Measurements from ENCODE around the gene BIRC2. TPM values are rescaled to one million over a fixed set of nuclear protein-coding genes. Genes with fewer than 3 reads are reported as not detected.
"Not testable (repeated sequence)": the region's sequence is repeated elsewhere in the genome, so short reads cannot be mapped to it uniquely, and the experiment has no call there.

The BIRC2 gene
- polyA plus RNA-seq, 3 donors, result 92.3 to 103 (median 94.0) TPM

DNA sequence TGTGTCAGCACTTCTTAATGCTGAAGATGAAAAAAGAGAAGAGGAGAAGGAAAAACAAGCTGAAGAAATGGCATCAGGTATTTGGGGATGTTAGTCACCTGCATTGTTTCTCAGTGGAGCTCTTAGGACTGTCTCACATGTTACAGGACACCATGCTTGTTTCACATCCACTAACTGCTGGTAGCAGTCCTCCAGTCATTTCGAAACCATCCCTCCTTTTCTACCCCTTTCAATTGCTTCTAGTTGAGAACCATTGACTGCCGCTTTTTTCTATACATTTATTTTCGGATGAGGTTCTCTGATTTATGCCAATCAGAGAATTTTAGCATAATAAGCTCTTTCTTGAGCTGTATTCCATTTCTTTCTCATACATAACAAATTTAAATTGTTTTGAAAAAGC, 21.5 kb downstream of the BIRC2 start:
- no peak for DNase-seq (ENCODE audit: low read depth in 3 of 3, low spot score in 2 of 3)

DNA sequence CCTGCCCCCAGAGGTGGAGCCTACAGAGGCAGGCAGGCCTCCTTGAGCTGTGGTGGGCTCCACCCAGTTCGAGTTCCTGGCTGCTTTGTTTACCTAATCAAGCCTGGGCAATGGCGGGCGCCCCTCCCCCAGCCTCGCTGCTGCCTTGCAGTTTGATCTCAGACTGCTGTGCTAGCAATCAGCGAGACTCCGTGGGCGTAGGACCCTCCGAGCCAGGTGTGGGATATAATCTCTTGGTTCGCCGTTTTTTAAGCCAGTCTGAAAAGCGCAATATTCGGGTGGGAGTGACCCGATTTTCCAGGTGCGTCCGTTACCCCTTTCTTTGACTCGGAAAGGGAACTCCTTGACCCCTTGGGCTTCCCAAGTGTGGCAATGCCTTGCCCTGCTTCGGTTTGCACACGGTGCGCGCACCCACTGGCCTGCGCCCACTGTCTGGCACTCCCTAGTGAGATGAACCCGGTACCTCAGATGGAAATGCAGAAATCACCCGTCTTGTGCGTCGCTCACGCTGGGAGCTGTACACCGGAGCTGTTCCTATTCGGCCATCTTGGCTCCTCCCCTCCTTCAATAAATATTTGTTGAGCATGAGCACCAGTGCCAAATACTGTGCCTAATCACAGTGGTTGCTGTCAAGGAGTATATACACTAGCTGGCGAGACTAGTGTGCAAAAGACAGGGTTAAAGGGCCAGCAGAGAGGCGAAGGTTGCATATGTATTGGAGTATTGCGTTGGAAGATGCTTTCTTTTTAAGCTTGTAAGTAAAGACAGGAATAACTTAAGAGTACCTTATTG, 27.8 kb downstream of the BIRC2 start:
- DNase-seq (ENCODE audit: low read depth in 3 of 3, low spot score in 2 of 3), result not testable (repeated sequence)

- no peak for DNase-seq (ENCODE audit: low read depth in 3 of 3, low spot score in 2 of 3)
These were observed 28.8 kb downstream of the BIRC2 start for GRCh38 chr11:102375720-102376399.

- no peak for DNase-seq (ENCODE audit: low read depth in 3 of 3, low spot score in 2 of 3)
These were observed 30.9 kb downstream of the BIRC2 start for GRCh38 chr11:102377891-102378290.

- DNase-seq (ENCODE audit: low read depth in 3 of 3, low spot score in 2 of 3), result no peak
These were observed 31.8 kb downstream of the BIRC2 start for GRCh38 chr11:102378818-102379217.

DNA sequence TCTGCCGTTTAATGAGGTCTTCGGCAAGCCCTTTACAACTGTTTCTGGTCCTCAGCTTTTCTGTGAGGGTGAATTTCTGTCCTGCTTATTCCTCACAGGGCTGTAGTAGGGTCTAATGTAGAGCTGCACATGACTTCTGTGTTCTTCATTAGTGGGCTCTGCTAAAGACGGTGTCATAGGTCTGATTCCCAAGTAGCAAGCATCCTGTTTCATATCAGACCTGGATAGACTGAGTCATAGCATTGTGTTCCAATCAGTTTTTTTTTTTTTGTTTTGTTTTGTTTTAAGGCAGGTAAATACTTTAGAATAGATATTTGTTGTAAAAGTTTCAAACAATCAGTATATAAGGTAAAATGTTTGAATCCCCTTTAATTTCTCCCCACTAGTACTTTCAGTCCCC, 35.4 kb downstream of the BIRC2 start:
- DNase-seq (ENCODE audit: low read depth in 3 of 3, low spot score in 2 of 3), result no peak

GRCh38 chr11:102383839-102384238, 36.8 kb downstream of the BIRC2 start:
- no peak for DNase-seq (ENCODE audit: low read depth in 3 of 3, low spot score in 2 of 3)

GRCh38 chr11:102384419-102385079, 37.5 kb downstream of the BIRC2 start:
- DNase-seq (ENCODE audit: low read depth in 3 of 3, low spot score in 2 of 3), result no peak

DNA sequence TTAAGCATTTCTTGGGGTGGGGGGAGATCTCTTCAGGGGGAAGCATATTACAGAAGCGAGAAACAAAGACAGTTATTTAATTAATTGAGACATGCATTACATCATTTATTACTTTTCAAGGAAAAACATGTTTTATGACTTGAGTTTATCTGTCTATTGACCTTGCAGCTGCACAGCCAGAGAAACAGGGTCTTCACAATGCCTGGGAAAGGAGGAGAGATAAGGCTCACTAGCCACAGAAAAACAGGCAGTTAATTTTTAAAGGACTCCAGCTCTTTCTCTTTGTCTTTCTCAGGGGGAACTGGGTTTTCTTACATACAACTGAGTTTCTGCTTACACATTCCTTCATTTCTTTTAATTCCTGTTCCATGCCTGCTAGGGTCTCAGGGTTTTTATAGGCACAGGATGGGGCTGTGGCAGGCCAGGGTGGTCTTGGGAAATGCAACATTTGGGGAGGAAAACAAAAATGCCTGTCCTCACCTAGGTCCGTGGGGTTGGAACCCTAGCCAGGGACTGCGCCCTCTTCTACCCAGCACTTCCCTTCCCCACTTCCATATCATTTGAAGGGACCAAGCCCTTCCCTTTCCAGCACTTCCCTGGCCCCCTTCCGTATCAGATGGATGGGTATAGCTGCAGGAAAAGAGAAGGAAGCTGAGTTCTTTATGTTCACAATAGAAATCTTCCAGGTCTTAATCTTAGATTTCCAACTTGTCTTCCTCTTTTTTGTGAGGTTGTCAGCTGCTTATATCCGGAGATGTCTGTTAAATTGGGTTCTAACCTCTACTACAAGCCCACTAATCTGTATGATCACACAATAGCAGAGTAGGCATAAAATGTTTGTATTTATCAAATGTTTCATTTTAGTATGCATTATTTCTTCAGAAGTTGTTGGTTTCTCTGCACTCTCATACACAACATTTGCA, 38.3 kb downstream of the BIRC2 start:
- DNase-seq (ENCODE audit: low read depth in 3 of 3, low spot score in 2 of 3), result no peak

- DNase-seq (ENCODE audit: low read depth in 3 of 3, low spot score in 2 of 3), result no peak
These were observed 39.2 kb downstream of the BIRC2 start for GRCh38 chr11:102386136-102386734.

DNA sequence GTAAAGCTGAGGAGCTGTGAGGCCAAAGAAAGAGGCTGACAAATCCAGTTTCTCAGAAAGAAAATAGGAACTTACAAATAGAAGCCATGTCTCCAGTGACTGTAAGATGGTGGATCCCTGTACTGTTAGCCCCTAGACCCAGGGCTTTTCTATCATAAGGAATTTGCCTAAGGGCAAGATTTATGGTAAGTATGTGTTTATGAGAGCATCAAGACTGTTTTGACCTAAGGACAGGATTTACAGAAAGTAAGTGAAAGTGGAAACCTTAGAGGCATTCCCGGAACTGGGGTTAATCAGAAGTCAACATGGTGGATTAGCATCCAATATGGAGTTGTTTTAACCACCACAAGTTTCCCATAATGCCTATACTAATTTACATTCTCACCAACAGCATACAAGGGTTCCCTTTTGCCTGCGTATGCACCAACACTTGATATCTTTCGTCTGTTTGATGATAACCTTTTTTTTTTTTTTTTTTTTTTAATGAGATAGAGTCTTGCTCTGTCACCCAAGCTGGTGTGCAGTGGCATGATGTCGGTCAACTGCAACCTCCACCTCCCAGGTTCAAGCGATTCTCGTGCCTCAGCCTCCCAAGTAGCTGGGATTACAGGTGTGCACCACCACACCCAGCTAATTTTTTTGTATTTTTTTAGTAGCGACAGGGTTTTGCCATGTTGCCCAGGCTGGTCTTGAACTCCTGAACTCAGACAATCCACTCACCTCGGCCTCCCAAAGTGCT, 40.2 kb downstream of the BIRC2 start:
- DNase-seq (ENCODE audit: low read depth in 3 of 3, low spot score in 2 of 3), result no peak

- no peak for DNase-seq (ENCODE audit: low read depth in 3 of 3, low spot score in 2 of 3)
These were observed 42.2 kb downstream of the BIRC2 start for GRCh38 chr11:102389253-102389652.

DNA sequence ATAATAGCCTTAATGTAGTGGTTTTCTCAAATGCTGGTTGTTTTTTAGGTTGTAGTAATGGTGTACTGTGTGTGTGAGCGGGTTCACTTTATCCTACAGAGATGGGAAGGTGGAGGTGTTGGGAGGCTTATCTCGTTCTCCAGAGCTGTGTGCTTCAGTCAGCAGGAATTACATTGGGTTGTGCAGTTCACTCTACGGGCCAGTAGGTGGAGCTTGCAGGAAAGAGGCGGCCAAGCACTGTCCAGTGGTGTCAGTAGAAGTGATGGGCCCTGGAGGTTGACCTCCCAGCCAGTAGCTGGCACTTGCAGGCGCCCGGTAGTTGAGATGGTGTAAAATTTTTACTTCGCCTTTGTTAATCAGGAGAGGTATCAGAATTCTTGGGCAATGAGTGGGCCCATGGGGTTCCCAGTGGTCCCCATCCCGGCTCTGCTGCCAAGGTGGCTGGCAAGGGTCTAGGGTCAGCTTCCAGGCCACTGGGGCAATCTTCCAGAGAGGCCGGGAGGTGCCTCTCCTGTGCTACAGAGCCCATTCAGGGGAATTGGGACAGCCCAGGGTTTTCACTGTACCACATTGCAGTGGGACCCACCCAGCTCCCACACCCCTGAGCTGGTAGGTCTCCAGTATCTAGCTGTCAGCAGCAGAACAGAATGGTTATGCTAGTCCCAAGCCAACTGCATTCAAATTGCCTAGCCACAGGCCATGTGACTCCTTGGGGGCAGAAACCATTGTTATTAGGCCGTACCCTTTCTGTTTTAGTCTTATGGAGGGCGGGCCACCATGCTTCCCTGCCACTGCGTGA, 43.9 kb downstream of the BIRC2 start:
- no peak for DNase-seq (ENCODE audit: low read depth in 3 of 3, low spot score in 2 of 3)

DNA sequence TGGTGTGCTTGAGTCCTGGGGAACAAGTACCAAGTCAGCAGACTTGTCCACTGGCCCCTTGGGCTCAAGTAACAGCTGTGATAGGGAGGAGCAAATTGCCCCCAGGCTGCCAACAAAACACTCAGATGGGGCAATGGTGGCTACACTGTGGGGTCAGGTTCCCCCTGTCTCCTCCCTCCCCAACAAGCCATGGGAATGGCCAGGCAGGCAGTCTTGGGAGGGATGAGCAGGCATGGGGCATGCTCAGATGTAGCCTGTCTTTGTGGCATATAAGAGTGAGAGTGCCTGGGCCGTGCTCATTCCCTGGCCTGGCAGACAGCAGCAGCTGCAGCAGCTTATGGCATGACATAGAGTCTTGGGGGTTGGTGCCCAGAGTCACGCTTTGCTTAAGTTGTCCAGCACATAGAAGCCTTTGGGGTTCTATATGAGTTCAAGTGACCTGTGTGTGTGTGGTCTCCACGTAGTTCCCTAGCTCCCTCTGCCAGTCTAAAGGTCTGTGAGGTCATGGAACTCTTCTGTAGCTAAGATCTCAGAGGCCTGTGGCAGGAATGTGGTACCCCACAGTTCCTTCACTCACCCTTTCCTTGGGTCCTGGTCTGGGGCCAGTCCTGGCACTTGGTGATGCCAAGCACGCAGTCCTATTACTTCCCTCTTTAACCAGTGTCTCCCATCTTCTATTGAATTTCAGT, 44.7 kb downstream of the BIRC2 start:
- DNase-seq (ENCODE audit: low read depth in 3 of 3, low spot score in 2 of 3), result no peak

DNA sequence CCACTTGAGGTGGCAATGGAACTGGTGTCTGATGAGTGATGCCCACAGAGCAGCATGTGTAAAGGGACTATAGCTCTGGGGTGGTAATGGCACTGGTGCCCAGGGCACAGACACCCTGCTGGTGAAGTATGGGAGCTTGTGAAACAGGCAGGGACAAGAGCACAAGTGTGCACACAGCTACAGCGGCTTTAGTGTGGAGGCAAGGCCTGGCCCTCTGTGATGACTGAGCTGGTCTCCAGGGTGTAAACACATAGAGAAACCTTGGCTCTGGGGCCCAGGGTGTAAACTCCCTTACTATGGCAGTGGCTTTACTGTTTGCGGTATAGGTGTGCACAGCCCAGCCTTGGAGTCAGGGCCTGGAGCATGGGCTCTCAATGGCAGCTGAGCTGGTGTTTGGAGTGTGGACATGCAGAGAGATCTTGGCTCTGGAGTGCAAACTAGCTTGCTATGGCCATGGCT, 46.3 kb downstream of the BIRC2 start:
- no peak for DNase-seq (ENCODE audit: low read depth in 3 of 3, low spot score in 2 of 3)

- no peak for DNase-seq (ENCODE audit: low read depth in 3 of 3, low spot score in 2 of 3)
These were observed 48.8 kb downstream of the BIRC2 start for GRCh38 chr11:102395720-102396393.
